Ecto neural progenitor cell (in vitro differentiated cells): ENCODE data around the gene IGLL1.
A peak's percentile ranks its signal among the peaks of the same experiment; 100 is the strongest.
"Not testable (repeated sequence)": the region's sequence is repeated elsewhere in the genome, so short reads cannot be mapped to it uniquely, and the experiment has no call there.

Experiments
- DNase-seq: peaks from one replicate; pipeline ENCODE4 v3.0.0-alpha.2; 2018; ENCODE audit warnings: low spot score

Gene IGLL1

DNA sequence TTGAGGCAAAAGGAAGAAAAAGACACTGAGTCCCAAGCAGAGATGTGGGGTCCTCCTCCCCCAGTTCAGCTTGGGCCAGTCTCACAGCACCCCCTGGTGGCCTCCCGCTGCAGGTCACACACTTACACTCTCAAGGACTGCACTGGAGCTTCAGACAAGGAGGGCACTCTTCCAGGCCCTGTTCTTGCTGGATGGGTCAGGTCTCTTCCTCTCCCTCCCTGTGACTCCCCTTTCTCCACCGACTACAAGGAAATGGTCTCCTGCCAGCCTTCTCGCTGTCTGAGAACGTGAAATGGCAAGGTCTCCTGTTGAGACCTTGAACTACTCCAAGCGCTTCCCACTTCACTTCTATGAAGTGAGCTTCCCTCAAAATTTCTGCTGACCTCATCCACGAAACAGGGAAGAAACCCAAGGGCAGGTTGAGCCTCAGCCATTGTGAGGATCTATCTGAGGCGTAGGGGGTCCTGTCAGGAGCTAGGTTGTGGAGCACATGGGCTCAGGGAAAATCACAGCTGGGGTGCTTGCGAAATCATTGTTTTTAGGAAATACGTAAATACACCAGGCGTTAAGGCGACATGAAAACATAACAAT, 11.2 kb upstream of the IGLL1 start:
- DNase-seq: peak; percentile 87

DNA sequence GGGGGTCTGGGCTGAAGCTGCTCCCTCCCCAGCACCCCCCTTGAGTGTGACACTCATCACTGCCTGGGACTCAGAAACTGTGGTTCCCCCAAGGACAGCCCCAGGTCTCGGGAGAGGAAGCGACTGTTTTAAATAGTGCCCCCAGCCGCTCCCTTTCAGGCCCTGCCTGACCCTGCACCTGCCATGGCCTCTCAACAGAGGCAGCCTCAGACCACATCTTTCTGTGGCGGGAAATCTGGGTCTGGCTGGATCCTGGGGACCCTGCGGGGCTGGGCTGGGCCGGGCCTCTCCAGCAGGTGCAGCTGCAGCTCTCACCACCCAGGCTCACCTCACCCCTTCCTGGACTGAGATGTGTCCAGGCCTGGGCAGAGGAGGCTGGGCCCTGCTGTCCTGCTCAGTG, 3.7 kb upstream of the IGLL1 start:
- no peak for DNase-seq

DNA sequence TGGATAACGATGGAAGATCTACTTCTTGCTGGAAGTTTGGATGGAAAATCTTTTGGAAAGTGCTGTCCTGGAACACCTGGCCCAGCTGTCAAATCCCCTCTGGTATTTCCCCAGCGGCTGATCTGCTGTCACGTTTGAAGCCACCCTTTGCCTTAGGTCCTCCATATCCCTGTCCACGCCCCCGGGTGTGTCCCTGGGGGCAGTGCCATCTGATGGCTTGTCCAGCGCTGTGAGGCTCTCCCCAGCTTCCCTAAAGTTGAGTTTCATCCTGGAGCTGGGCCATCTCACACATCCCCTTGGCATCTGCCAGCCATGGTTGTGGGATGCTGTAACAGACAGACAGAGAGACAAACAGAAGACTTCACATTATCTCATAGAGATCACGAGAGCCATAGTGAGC, 3.1 kb upstream of the IGLL1 start:
- no peak for DNase-seq

DNA sequence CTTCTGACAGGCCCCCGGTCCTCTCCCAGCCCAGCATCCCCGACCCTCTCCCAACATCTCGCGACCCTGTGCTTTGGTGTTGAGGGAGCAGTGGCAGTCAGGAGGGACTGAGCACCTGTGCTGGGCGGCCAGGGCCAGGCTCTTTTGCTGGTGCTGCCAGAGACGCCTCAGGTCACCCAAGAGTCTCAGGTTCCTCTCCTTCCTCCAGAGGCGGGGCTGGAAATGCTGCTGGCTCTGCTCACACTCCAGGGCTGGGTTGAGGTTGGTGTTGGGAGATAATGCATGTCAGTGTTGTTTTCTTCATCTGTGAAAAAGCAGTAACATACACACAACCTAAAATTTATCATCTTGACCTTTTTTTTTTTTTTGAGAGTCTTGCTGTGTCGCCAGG, 1.2 kb upstream of the IGLL1 start:
- no peak for DNase-seq

DNA sequence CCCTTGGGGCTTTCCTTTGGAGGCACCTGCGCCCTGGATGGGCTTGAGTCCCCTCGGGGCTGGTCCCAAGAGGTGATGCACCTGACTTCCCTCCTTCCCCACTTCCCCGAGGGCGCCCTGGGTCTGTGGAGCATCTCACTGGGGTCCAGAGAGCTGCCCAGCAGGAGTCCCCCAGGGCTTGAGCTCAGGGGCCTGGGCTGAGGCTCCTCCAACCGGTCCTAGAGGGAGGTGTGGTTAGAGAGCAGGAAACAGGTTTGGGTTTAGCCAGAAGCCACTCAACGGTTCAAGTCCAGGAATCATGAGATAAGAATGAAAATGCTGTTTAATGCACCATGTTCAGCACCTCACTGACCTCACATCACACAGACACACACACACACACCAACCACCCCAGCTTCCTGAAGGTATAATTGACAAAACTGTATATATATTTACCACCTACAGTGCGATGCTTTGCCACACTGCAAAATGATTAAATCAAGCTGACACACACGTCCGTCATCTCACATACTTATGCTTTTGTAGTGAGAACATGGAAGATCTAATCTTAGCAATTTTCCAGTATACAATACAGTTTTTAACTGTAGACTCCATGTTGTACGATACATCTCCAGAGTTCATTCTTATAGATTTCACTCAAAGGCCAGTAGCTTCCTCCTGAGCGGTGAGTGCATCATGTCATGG, 628 bp upstream of the IGLL1 start:
- no peak for DNase-seq

DNA sequence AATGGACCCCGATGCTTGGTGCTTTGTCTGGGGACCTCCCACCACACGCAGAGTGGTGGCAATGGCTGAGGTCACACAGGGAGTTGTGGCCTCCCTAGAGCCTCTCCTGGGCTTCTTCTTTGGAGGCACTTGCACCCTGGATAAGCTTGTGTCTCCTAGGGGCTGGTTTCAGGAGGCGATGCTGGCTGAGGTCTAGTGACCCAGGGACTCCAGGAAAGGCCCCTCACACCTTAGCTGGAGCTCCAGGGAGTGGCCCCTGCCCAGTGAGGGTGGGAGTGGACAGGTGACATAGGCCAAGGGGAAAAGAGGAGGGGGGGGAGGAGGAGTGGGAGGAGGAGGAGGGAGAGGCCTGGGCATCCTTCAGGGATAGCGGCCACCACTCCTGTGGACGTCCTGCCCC, 810 bp downstream of the IGLL1 start:
- no peak for DNase-seq

DNA sequence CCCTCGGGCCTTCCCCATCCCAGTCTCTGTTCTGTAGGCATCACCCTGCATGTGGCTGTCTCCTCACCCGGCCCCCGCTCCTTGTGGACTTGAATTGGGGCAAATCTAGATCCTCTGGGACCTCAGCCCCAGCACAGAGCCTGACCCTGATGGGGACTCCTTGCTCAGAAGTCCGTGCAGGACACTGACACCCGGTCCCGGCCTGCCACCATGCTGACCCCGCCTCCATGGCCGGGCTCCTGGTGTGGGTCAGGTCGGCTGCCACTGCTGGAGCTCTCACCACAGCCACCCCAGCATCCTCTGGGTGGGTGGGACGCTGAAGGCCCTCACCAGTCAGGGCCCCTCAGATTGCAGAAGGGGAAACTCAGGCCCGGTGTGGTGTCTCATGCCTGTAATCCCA, 1.8 kb downstream of the IGLL1 start:
- DNase-seq: no peak

DNA sequence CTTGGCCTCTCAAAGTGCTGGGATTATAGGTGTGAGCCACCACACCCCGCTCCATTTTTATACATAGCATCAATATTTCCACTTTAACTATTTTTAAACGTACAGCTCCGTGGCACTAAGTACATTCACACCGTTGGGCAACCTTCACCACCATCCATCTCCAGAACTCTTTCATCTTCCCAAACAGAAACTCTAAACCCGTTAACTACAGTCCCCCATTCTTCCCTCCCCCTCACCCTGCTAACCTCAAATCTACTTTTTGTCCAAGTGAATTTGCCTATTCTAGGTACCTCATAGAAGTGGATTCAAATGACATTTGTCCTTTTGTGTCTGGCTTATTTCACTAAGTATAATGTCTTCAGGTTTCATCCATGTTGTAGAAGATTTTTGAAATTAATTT, 3.4 kb downstream of the IGLL1 start:
- DNase-seq: no peak

DNA sequence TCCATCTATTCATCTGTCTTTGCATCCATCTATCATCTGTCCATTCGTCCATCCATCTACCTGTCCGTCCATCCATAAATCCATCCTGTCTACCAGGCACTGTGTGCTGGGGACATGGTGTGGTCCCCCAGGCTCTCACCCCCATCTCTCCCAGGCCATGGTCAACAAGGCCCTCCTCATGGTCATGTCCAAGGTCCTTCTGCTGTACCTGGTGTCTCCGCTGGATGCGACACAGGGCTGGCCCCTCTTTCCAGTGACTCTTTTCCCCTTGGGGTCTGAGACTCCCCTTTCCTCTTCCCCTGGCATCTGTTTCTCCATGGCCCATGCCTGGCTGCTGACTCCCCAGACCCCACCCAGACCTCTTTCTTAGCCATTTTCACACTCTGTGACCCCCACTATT, 4.5 kb downstream of the IGLL1 start:
- no peak for DNase-seq

DNA sequence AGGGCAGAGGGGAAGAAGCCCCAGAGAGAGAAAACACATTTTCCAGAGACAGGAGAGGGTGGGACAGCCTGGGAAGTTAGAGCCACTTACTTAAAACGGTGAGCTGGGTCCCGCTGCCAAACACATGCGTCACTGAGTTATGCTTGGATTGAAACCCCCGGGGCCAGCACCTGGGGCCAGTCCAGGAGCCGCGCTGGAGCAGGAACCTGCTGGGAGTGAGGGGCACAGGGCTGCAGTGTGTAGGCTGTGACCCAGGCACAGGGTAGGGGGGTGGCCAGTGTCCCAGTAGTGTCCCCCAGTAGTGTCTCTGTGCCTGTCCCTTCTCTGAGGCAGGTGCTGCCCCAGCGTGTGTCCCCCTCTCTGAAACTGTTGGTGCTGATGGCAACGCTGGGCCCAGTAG, 5.2 kb downstream of the IGLL1 start:
- no peak for DNase-seq

DNA sequence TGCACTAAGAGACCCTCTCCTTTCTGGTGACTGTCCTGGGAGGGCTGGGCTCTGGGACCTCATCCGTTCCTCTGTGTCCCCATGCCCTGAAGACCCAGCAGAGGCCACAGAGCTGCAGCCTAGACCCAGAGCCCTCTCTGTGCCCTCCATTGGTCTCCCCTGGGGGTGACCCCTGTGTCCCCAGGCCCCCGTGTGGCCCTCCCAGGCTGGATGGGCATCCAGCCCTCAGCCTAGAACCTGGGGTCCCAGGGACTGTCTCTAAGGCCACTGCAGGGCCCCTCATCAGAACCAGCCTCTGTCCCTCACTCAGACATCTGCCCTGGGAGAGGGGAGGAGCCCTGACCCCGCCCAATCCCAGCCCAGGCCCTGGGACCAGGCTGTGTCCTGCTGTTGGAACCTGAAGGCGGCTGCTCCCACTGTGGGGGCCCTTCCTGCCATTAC, 5.7 kb downstream of the IGLL1 start:
- DNase-seq: no peak

DNA sequence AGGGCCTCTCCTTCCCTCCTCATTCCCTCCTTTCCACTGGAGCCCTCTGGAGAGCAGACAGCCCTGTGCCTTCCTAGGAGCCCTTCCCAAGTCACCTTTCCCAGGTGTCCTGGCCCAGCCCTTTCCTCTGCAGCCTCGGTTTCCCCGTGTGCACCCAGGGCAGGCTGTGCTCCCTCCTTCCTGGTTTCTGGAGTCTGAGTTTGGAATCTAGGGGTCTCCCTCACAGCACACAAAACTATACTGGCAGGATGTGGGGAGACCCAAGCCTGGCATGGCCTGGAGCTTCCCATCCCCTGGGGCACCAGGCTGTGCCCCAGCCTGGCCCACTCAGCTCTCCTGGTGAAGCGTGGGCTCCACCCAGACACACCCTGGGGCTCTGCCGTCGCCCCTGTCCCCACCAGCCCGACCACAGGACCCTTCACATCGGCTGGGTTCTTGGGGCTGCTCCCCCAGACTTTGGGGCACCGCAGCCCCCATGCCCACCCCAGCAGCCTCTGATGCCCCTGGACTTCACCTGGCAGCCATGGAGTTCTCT, 6.3 kb downstream of the IGLL1 start:
- not testable (repeated sequence) for DNase-seq

DNA sequence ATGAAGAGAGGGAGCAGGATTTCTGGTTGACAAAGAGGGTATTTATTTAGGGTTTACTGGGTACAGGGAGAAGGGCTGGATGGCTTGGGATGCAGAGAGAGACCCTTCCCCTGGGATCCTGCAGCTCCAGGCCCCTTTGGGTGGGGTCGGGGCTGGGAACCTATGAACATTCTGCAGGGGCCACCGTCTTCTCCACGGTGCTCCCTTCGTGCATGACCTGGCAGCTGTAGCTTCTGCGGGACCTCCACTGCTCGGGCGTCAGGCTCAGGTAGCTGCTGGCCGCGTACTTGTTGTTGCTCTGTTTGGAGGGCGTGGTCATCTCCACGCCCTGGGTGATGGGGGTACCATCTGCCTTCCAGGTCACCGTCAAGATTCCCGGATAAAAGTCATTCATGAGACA, 7.0 kb downstream of the IGLL1 start:
- DNase-seq: not testable (repeated sequence)

DNA sequence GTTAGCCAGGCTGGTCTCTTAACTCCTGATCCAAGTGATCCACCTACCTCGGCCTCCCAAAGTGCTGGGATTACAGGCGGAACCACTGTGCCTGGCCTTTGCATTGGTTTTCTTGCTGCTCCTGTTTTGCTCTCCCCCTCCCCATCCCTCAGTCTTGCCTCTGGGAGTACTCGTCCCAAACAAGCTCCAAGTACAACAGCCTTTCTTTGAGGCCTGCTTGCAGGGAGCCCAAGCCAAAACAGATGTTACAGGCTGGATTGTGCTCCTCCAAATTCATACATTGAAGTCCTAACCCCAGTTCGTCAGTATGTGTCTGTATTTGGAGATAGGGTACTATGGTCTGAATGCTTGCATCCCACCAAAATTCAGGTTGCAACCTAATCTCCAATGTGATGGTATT, 8.6 kb downstream of the IGLL1 start:
- no peak for DNase-seq

DNA sequence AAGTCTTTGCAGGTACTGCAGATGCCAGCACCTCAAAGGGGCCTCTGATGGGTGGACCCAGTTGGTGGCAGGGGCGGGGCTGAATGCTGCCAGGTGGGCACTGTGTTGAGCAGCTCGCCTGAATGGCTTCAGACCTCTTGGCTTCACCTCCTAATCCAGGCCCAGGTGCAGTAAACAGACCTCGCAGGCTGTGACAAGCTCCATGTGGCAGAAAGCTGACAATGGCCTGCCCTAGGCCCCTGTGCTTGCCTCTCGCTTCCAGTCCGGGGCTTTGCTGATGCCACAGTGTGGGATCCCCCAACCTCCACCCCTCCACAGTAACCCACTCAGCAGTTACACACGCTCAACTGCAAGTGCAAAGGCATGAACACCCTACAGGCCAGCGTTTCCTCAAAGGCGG, 9.4 kb downstream of the IGLL1 start:
- DNase-seq: no peak

DNA sequence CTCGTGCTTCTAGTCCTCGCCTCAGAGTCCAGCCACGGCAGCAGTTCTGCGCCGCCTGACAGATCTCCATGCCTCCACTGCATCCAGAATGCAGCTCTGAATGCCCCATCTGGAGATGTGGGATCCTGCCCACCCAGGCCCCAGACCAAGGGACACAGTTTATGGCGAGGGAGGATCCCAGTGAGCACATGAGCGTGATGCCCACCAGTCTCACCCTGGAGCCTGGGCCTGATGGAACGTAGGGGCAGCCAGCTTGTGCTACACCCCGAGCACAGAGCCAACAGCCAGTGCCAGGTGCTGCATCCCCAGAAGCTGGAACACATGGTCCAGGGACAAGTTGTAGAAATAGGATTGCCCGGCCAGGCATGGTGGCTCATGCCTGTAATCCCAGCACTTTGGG, 10.4 kb downstream of the IGLL1 start:
- DNase-seq: no peak

DNA sequence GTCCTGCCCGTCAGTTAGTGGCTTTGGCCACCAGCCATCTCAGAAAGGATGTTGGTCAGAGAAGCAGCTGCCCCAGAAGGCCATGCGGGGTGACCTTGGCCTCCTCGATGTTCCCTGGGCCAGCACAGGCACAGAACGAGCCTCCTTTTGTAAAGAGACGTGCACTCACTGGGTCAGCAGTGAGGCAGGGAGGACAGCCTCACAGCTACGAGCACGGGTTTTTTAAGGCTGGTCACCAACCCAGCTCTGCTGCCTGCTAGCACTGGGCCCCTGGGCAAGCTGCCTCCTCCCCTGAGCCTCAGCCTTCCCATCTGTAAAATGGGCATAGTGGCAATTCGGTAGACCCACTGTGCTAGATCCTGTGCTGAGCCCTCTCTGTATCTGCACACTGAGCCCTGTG, 10.8 kb downstream of the IGLL1 start:
- no peak for DNase-seq

DNA sequence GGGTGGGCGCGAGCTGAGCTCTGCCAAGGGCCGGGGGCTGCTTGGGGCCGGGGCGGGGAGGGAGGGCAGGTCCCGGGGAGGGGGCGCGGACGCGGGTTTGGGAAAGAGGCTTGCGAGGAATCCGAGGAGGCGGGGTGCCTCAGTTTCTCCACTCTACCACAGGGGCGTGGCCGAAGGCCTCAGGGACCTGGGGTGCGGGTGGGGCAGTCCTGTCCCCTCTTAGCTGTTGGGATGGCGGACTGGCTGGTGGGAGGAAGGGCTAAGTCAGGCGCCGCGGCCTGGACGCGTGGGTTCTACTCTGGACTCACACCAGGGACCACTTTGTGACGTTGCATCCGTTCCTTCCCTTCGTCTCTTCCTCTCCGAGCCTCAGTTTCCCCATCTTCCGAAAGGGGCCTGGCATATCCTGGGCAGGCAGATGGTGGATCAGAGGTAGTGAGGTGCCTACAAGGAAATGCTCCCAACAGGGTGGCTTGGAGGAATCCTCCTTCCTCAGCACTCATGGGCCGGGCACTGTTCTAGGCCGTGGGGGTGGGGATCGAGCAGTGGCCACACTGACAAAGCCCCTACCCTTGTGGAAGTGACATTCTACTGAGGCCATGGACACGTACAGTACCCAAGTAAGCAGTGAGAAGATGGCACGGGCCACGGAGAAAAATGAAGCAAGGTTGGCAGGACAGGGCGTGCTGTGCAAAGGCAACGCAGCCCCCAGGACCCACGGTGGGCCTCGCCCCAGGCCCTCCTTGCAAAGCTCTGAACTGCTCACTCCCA, 13.2 kb downstream of the IGLL1 start:
- DNase-seq: no peak

DNA sequence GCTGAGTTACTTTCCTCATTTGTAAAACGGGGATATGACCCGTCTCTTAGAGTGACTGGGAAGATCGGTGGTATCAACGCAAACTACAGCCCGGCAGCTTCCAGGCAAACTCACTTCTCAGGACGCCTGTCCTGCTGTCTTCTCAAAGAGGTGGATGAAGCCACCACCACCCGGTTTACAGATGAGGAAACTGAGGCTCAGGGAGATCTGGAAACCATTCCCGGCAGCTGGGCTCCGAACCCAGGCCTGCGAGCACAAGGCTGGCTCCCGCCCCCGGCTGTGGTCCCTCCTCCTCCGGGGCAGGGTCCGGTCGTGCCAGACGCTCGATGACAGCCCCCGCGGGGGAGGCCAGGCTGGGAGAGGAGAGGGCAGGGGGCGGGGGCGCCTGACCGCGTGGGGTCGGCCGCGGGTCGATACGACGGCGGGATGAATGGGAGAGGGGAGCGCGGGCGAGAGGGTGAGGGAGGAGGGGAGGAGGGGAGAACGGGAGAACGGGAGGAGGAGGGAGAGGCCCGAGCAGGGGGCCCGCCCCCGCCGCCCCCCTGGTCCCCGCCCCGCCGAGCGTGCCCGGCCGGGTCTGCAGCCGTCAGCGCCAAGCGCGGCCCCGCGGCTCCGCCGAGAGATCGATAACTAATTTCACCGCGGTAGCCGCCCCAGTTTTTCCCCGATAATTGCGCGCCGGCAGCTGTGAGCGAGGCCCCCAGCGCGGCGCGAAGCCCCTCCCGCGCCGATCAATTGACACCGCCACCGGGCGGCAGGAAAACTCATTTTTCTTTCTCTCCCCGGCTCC, 14.0 kb downstream of the IGLL1 start:
- DNase-seq: peak; percentile 75

DNA sequence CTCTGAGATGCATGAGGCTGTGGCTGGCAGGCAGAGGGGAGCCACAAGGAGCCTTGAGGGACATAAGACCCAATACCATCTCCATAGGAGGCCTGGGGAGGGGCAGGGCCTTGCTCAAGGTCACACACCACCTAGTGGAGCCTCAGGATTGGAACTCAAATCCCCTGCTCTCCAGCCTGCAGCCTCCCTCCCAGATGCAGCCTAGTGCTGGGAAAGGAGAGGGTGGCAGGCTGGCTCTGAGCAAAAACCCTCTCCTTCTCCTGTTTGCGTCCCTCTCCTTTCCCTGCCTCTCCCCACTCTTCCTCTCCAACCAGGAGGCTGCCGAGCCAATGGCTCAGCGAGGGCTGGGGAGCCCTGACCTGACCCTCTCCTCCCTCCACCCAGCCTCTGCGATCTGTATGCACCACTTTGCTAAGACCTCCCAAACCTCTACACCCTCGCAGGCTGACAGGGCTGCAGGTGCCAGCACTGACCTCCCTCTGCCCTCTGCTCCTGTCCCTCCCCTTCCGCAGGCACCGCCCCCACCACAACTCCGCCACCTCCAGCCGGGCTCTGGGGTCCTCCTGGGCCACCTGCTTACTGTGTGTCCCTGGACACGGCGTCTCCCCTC, 14.7 kb downstream of the IGLL1 start:
- peak; percentile 63 for DNase-seq

DNA sequence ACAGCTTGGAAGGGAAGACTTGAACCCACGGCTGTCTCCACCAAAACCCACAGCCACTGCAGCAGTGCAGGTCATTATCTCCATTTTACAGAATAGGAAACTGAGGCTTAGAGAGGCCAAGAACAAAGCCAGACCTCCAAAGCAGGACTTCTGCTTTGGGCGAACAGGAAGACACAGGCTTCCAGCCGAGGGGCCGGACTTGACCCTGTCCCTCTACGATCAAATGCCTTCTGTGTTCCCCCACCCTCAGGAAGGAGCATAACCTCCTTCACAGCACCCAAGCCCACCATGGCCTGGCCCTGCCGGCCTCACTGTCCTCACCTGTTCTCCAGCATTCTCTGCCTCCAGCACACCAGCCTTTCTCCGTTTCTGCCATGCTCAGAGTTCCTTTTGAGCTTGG, 15.8 kb downstream of the IGLL1 start:
- DNase-seq: no peak

DNA sequence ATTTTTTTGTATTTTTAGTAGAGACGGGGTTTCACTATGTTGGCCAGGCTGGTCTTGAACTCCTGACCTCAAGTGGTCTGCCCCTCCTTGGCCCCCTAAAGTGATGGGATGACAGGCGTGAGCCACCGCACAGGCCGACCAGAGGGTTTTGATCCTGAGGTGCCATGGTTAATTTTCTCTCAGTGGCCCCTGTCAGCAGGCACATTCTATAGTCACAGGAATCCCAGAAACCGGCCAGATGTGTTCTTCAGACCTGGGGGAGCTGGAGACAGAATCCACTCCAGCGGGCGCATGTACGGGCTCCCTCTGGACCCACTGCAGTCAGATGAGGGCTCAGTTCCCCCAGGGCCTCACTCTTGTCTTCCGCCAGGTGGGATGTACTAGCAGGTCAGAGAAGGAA, 17.0 kb downstream of the IGLL1 start:
- DNase-seq: no peak
